K562 (cell line): ENCODE measurements around the gene OBSCN. TPM values are rescaled to one million over a fixed set of nuclear protein-coding genes. Genes with fewer than 3 reads are reported as not detected.

Source experiments
- ATAC-seq: fragments of 200-7000 bp; cut with Tn5 transposase; 3 replicates; pipeline ENCODE4 v1.9.1; 2020; ENCODE audit warnings: moderate library complexity
- BruUV-seq: library from RNA; stranded (reverse); fragments of 400-500 nt; replicated peaks from 2 replicates; lab custom pipeline; 2021; lab: Mats Ljungman, UMichigan
- CTCF ChIA-PET: fragments of 300-600 bp; formaldehyde crosslinking; extraction: SDS; loops from one replicate; lab custom pipeline; 2021; ENCODE audit warnings: low intra/inter-chr PET ratio; lab: Yijun Ruan, JAX
- POLR2A ChIA-PET: fragments of 300-600, 350-650 bp; sonication (Branson Sonifier 250); formaldehyde crosslinking; extraction: SDS; loops from one replicate; lab custom pipeline; 2021; ENCODE audit warnings: antibody characterized with exemption, inconsistent platforms; lab: Yijun Ruan, JAX
- DNase-seq, 4 experiments: peaks; one replicate each; pipeline versions ENCODE4 v3.0.0 to v3.0.0-alpha.2; 2011 to 2018; ENCODE audit warnings: low spot score in 3 of 4, mixed read lengths in 3 of 4; ENCODE audit errors: extremely low read depth in 1 of 4
- FAIRE-seq: peaks from 2 replicates; lab custom pipeline; 2011; peaks lifted over from hg19 to GRCh38; lab: Jason Lieb, UNC
- H2AFZ ChIP-seq: 2 replicates; pipeline ENCODE4 v1.6.0; 2011; ENCODE audit warnings: low read depth, low read length, control low read depth, inconsistent platforms
- H3K27ac ChIP-seq: fragments of 200-600 bp; 3 replicates; pipeline ENCODE4 v1.8.0; 2011; ENCODE audit warnings: low read depth, mild to moderate bottlenecking, control low read depth, inconsistent platforms, low read length, moderate library complexity, mixed read lengths; ENCODE audit errors: extremely low read depth
- H3K27me3 ChIP-seq, 2 experiments: fragments of 300-600 bp in 1 of 2; 2 replicates in 1 of 2; 3 replicates in 1 of 2; pipeline versions ENCODE4 v1.6.0 to v1.8.0; 2011; ENCODE audit warnings: inconsistent platforms in 2 of 2, low read length in 2 of 2, mild to moderate bottlenecking in 1 of 2, mixed read lengths in 1 of 2, moderate library complexity in 1 of 2; ENCODE audit not compliant: control insufficient read depth in 2 of 2, insufficient read depth in 2 of 2
- H3K36me3 ChIP-seq: fragments of 300-600 bp; 3 replicates; pipeline ENCODE4 v1.8.0; 2011; ENCODE audit warnings: mild to moderate bottlenecking, low read length, inconsistent platforms; ENCODE audit not compliant: control insufficient read depth, insufficient read depth
- H3K4me1 ChIP-seq, 2 experiments: fragments of 200-600 bp in 1 of 2; replicated peaks in 1 of 2; 2 replicates in 1 of 2; 3 replicates in 1 of 2; pipeline versions ENCODE4 v1.5.1 to v1.8.0; 2011; ENCODE audit warnings: inconsistent platforms in 2 of 2, low read length in 2 of 2, mild to moderate bottlenecking in 1 of 2, mixed read lengths in 1 of 2, moderate library complexity in 1 of 2; ENCODE audit not compliant: control insufficient read depth in 2 of 2, insufficient read depth in 2 of 2
- H3K4me2 ChIP-seq: 2 replicates; pipeline ENCODE4 v1.6.1; 2011; ENCODE audit warnings: low read length, control low read depth, inconsistent platforms, mixed read lengths; ENCODE audit not compliant: insufficient read depth
- H3K4me3 ChIP-seq: fragments of 200-600 bp; sonication (generic), shearing (Covaris generic); 2 replicates; pipeline ENCODE4 v1.5.1; 2016; ENCODE audit warnings: control low read depth, inconsistent platforms
- H3K79me2 ChIP-seq: fragments of 200-600 bp; 3 replicates; pipeline ENCODE4 v1.8.0; 2011; ENCODE audit warnings: low read length, inconsistent platforms; ENCODE audit not compliant: control insufficient read depth, insufficient read depth
- H3K9ac ChIP-seq, 2 experiments: 2 replicates each; pipeline versions ENCODE4 v1.6.0 to v1.6.1; 2011; ENCODE audit warnings: low read depth in 2 of 2, low read length in 2 of 2, control low read depth in 1 of 2, inconsistent platforms in 1 of 2, mild to moderate bottlenecking in 1 of 2, mixed read lengths in 1 of 2; ENCODE audit not compliant: insufficient read depth in 1 of 2
- H3K9me1 ChIP-seq: one replicate; pipeline ENCODE4 v1.6.0; 2011; ENCODE audit warnings: inconsistent platforms, mild to moderate bottlenecking, low read length, moderate library complexity; ENCODE audit not compliant: control insufficient read depth, insufficient read depth
- H3K9me3 ChIP-seq: replicated peaks from 2 replicates; pipeline ENCODE4 v1.5.1; 2011; ENCODE audit warnings: low read depth, low read length, inconsistent platforms; ENCODE audit not compliant: control insufficient read depth, insufficient read depth
- H4K20me1 ChIP-seq: replicated peaks from 2 replicates; pipeline ENCODE4 v1.6.1; 2011; ENCODE audit warnings: low read length, inconsistent platforms, mixed read lengths; ENCODE audit not compliant: control insufficient read depth, insufficient read depth
- BCLAF1 ChIP-seq, 2 experiments: fragments of 450-650 bp in 1 of 2; IDR thresholded peaks; 2 replicates each; pipeline ENCODE4 v1.6.1; 2011 to 2017; ENCODE audit warnings: low read depth in 2 of 2, antibody characterized with exemption in 1 of 2, borderline replicate concordance in 1 of 2, low read length in 1 of 2, mild to moderate bottlenecking in 1 of 2, mixed read lengths in 1 of 2; ENCODE audit not compliant: control insufficient read depth in 1 of 2
- CEBPG ChIP-seq, 3 experiments: fragments of 200-800 bp in 1 of 3; sonication (Bioruptor generic) in 1 of 3; sonication (generic) in 1 of 3; formaldehyde crosslinking in 1 of 3; IDR thresholded peaks in 2 of 3; conservative IDR thresholded peaks in 1 of 3; 2 replicates each; pipeline versions ENCODE4 v1.6.1 to v1.8.0; 2016 to 2022; ENCODE audit warnings: missing compliant biosample characterization in 2 of 3, missing genetic modification characterization in 2 of 3, mild to moderate bottlenecking in 1 of 3, missing genetic modification reagents in 1 of 3
- GATAD2B ChIP-seq: fragments of 450-650 bp; IDR thresholded peaks from 2 replicates; pipeline ENCODE4 v1.6.1; 2017; ENCODE audit warnings: mild to moderate bottlenecking, borderline replicate concordance
- SP2 ChIP-seq: IDR thresholded peaks from 2 replicates; pipeline ENCODE4 v1.6.1; 2011; ENCODE audit warnings: mild to moderate bottlenecking, low read depth, low read length, moderate library complexity; ENCODE audit not compliant: poor library complexity, severe bottlenecking; ENCODE audit errors: extremely low read depth
- ZBTB33 ChIP-seq: sonication (generic); formaldehyde crosslinking; IDR thresholded peaks from 2 replicates; pipeline ENCODE4 v1.8.1; 2023; ENCODE audit warnings: mild to moderate bottlenecking, missing genetic modification reagents
- WGBS: fragments of 100-300 bp; shearing (Covaris generic); methylation state at CpG from one replicate; pipeline ENCODE4 v1.1.6; 2016; ENCODE audit warnings: low coverage, mixed read lengths; ENCODE audit not compliant: insufficient coverage; ENCODE audit errors: missing lambda C conversion rate; 5-methylcytosine and 5-hydroxymethylcytosine counted together
- in situ Hi-C: fragments of 300-500 bp; cut with MboI; formaldehyde crosslinking; loops from 4 replicates; pipeline ENCODE4 v1.15.0; 2018; ENCODE audit warnings: inconsistent platforms, mixed read lengths
- intact Hi-C: fragments of 100-400 bp; cut with micrococcal nuclease; formaldehyde crosslinking; loops from 2 replicates; pipeline ENCODE4 v1.14.2; 2022
- polyA plus RNA-seq, 8 experiments: library from polyadenylated mRNA; depleted of rRNA in 4 of 8; stranded (reverse) in 5 of 8; unstranded in 3 of 8; fragments of >200 nt; fragmentation: Nextera tagmentation in 2 of 8; fragmentation: Illumina TruSeq in 1 of 8; extraction: Ambion mirVana in 2 of 8; extraction: Trizol in 1 of 8; gene quantifications; 2 replicates each; pipeline versions ENCODE4 v1.2.1 to v1.2.3, GENCODE V29; 2011 to 2014; ENCODE audit warnings: inconsistent platforms in 1 of 8, missing spikeins in 1 of 8
- total RNA-seq, 7 experiments: library from RNA; depleted of rRNA in 6 of 7; stranded (reverse); fragments of >200 nt in 6 of 7; fragmentation: Illumina TruSeq in 2 of 7; extraction: Trizol in 2 of 7; gene quantifications; 2 replicates each; pipeline versions ENCODE4 v1.2.1 to v1.2.3, GENCODE V29; 2011 to 2021; ENCODE audit warnings: low replicate concordance in 1 of 7

The OBSCN gene
- total and polyA plus RNA-seq, 9 of the 15 experiments (the other 6 are each of a cell fraction or from before 2014, with no cell fraction given): 0.18 to 19.7 (median 3.6) TPM

- no TSS peak for BruUV-seq
- Histone ChIP-seq H3K4me2 (no peak overlapping the region), H3K27me3 (no peaks in the 10 kb centered on the region), H3K27ac (no peak overlapping the region), H4K20me1 (peaks cover 6% of the 10 kb centered on the region), H3K9me3 (no peaks in the 10 kb centered on the region), H3K4me3 (no peak overlapping the region), H3K4me1 (peaks cover 11 to 39% of the 10 kb centered on the region in 2 experiments; a peak in 4 of 5 replicates), H3K9ac (no peak overlapping the region), H3K9me1 (no peaks in the 10 kb centered on the region), H3K79me2 (0 out of 3 replicates have a peak, but pooled peaks cover 4% of the 10 kb centered on the region), H2AFZ (no peak overlapping the region), H3K36me3 (peaks cover 64% of the 10 kb centered on the region; the same call in 2 of the 3 replicates)
- intact Hi-C loops: loop anchor here (5.0 kb wide), 1 partner anchor 51 kb away; no protein-coding TSS in a partner anchor
- FAIRE-seq (peak; percentile 51), ATAC-seq (peak; percentile 36), DNase-seq (no peak)
- POLR2A ChIA-PET: interaction anchor here (0.6 to 9.0 kb wide), 8 partner anchors 11 to 64 kb away, joined by 3 to 78 read pairs (median 4); partner anchors contain the start of gene TRIM11
- WGBS: 80% methylated on average over 8 of the region's 8 CpGs
- CTCF ChIA-PET: interaction anchor here (0.6 to 1.2 kb wide), 2 partner anchors 13 to 122 kb away, joined by 3 to 4 read pairs; partner anchors contain the start of gene TRIM11
- in situ Hi-C loops: no loop called here
- TF ChIP-seq GATAD2B (no peak), ZBTB33 (CRISPR knock-in tag) (peak; percentile 99), CEBPG (CRISPR knock-in tag; IDR thresholded peaks at IDR 0.05) (no peak), CEBPG (tag; conservative IDR thresholded peaks at IDR 0.05 in 1 of 2, IDR thresholded peaks at IDR 0.05 in 1 of 2) (peak in 1 of 2 experiments; percentile 29; a peak in 1 of 4 replicates), BCLAF1 (IDR thresholded peaks at IDR 0.05; ENCODE audit: borderline replicate concordance in 1 of 2, control insufficient read depth in 1 of 2, low read depth in 2 of 2, low read length in 1 of 2) (no peak), SP2 (no peak)
Observed at GRCh38 chr1:228393268-228393701, 185.4 kb downstream of the OBSCN start.
